GM13976 (cell line): Measurements from ENCODE around the gene CHI3L1.

Experiments used
- DNase-seq: peaks from one replicate; pipeline ENCODE4 v3.0.0; 2012; ENCODE audit warnings: low spot score
- CTCF ChIP-seq: IDR thresholded peaks from 2 replicates; pipeline ENCODE4 v1.5.1; 2012; ENCODE audit warnings: borderline replicate concordance, mild to moderate bottlenecking; ENCODE audit not compliant: insufficient read depth; ENCODE audit errors: extremely low read depth, missing control alignments, control extremely low read depth
- in situ Hi-C: fragments of 300-500 bp; cut with MboI; formaldehyde crosslinking; loops from one replicate; pipeline ENCODE4 v1.12.0; 2022; ENCODE audit warnings: low sequenced_read_pairs, mixed read lengths, inconsistent platforms; ENCODE audit not compliant: unreplicated experiment

CHI3L1 gene

GRCh38 chr1:203153989-203154821 lies 32.3 kb downstream of the CHI3L1 start:
- in situ Hi-C loops = no loop called here
- DNase-seq = no peak
- no peak for TF ChIP-seq CTCF

- DNase-seq = no peak
- in situ Hi-C loops = no loop called here
- TF ChIP-seq CTCF = no peak
These were observed 33.2 kb downstream of the CHI3L1 start for GRCh38 chr1:203153051-203153988.

- in situ Hi-C loops = no loop called here
- no peak for DNase-seq
- TF ChIP-seq CTCF = no peak
These were observed 34.1 kb downstream of the CHI3L1 start for GRCh38 chr1:203152158-203153034.

- no peak for TF ChIP-seq CTCF
- in situ Hi-C loops = no loop called here
These were observed 34.9 kb downstream of the CHI3L1 start for GRCh38 chr1:203151362-203152157.

GRCh38 chr1:203150511-203151297 lies 35.8 kb downstream of the CHI3L1 start:
- DNase-seq = no peak
- no peak for TF ChIP-seq CTCF
- in situ Hi-C loops = no loop called here

More at GRCh38 chr1:203151362-203152157, 34.9 kb downstream of the CHI3L1 start:
- no peak for DNase-seq
